Medulla oblongata (tissue), 1 donor: Measurements from ENCODE around the gene CRYBB2.
"Not testable (repeated sequence)": the region's sequence is repeated elsewhere in the genome, so short reads cannot be mapped to it uniquely, and the experiment has no call there.

ENCODE experiments used
- DNase-seq: peaks from one replicate; pipeline ENCODE4 v3.0.0-alpha.2; 2015; ENCODE audit errors: extremely low spot score

The CRYBB2 gene

DNA sequence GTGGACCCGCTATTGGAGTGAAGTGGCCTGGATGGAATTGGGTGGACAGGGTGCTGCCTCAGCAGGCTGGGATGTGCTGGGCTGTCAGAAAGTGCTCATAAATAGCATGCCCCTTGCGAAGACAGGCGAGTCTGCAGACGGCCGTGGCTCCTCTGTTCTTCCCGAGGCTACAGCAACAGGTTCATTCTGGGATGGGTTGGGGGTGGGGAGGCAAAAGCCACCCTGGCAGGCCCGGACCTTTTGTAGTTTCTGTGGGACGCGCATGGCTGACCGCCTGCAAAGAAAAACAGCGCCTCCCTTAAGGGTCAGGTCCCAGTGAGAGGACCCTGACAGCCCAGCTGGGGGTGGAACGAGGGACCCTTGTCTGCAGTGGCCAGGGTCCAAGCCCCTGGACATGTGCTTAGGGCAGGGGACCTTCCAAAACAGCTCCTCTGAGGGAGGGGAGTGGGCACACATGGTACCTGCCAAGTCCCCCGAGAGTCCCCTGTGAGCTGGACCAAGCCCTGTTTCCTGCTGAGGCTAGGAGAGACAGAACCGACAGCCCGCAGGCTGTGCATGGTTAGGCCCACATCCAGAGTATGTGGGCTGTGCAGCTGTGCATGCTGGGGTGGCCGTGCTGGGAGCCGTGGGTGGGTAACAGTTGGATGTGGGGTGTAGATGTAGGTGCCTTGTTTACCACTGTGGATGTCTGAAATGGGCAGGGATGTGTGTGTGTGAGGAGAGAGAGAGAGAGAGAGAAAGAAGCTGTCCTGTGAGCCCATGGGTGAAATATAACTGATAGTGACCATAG lies 19.5 kb upstream of the CRYBB2 start, which contains the start of gene CRYBB3:
TSS of gene CRYBB3 (plus strand) at position 128 of the 790 bp plus-strand sequence. CDS start 1,539 bp downstream, outside the sequence.
- no peak for DNase-seq

DNA sequence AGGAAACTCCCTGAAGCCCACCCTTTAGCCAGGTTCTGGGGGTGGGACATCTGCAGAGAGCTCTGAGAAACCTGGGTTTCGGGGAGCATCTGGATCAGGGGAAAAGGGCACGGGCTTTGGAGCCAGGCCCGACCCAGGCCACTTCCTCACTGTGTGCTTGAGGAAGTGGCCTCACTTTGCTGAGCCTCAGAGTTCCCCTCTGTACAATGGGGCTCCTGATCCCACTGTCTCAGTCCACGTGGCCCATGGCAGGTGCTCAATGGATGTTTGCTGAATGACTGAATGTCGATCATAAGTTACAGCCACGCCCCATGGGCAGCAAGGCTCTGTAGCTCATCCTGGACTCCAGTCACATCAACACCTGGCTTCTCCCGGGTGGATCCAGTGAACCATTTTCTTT lies 18.5 kb upstream of the CRYBB2 start:
- DNase-seq, result no peak

DNA sequence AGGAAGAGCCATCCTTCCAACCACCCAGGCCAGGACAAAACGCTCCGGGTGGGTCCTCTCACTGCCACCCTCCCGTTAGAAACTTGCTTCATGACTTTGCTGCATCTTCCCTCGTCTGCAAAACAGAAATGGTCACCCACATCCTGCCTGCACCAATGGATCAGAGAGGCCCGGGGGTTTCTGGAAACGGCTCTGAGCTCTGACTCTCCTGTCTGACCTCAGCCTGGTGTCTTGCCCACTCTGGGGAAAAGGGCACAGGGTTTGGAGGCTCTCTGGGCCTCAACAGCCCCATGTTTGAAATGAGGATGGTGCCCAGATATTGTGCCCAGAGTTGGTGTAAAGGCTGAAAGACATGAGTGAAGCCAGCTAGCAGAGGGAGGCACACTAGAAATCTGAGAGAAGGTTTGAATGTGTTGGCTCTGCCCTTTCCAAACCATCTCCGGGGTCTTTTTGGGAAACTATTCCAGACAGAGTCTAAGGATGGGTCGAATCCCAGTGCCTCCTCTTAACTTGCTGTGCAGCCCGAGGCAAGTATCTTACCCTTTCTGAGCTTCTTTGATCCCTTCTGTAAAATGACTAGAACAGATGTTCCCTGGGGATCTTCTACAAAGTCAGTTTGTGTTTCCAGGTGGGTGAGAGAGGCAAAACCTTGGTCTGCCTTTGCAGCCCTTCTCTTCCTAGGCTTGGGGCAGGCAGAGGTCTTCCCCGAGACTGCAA lies 17.7 kb upstream of the CRYBB2 start:
- no peak for DNase-seq

DNA sequence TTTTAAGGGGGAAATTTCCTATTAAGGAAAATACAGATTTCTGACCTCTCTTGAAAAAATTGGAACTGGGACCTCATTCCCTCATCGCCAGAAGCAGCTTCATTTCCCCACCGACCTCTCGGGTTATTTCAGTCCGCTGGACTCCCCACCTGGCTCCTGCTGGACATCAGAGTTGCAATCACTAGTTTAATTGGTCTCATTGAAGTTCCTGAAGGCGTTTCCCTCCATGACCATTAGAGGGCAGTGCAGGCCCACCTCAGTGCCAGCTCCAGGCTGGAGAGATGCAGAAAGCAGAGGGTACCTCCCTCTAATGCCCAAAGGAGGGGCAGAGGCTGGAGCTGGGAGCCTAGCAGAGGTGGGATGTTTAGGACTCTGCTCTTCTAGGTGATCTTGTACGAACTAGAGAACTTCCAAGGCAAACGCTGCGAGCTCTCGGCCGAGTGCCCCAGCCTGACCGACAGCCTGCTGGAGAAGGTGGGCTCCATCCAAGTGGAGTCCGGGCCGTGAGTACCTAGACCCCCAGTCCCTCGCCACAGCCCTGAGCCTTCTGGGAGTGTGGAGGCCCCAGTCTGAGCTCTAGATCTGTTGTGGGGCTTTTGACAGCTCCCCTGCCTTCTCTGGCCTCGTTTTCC lies 17.0 kb upstream of the CRYBB2 start:
- peak; percentile 73 for DNase-seq

DNA sequence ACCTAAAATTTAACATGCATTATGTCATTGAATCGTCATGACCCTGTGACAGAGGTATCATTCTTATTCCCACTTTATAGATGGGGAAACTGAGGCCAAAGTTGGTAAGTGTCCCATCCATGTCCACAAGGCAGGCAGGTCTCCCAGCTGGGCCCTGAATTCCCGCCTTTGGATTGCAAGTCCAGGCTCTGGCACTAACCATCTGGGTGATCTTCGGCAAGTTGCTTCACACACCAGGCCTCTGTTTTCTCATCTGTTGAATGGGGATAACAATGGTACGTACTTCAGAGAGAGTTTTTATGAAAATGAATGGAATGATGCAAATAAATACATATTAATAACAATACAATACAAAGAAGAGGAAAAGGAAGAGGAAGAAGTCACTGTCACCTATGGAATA lies 16.4 kb upstream of the CRYBB2 start:
- no peak for DNase-seq

DNA sequence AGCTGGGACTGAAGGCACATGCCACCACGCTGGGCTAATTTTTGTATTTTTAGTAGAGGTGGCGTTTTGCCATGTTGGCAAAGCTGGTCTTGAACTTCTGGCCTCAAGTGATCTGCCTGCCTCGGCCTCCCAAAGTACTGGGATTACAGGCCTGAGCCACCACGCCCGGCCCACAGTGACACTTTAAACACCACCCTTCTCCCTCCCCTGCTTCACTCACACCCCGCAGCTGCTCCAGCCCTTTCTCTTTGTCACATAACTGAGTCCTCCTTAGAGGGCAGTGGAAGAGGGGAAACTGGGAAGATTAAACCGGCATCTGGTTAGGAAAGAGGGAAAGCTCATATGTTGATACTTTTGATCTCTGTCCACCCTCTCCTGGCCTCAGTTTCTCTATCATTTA lies 14.9 kb upstream of the CRYBB2 start:
- not testable (repeated sequence) for DNase-seq

DNA sequence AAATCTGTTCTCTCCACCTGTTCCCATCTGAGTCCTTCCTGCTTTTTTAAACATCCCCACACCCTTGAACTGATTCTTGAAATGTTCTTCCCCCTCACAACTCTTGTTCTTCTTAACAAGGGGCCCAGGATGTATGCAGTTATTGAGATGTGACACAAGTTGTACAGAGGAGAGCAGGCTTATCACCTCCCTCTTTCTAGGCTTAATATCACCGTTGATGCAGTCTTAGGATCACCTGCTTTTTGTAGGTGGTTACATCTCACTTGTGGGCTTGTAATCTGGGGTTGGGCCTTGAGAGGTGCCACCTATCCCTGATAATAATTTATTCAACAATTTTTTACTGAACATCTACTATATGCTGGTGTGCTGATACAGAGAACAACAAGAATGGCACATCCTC lies 13.6 kb upstream of the CRYBB2 start:
- DNase-seq, result no peak

DNA sequence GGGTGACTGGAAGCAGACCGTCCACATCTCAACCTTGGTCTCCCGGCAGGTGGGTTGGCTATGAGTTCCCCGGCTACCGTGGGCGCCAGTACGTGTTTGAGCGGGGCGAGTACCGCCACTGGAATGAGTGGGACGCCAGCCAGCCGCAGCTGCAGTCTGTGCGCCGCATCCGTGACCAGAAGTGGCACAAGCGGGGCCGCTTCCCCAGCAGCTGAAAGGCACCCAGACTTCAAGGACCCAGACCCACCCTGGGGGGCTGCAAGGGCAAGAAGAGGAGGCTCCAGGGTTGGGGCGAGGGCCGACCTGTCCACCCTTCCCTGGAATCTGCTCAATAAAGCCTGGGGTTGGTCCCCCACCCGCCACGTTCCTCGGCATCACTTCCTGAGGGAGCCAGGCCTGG lies 12.4 kb upstream of the CRYBB2 start:
- DNase-seq, result no peak

DNA sequence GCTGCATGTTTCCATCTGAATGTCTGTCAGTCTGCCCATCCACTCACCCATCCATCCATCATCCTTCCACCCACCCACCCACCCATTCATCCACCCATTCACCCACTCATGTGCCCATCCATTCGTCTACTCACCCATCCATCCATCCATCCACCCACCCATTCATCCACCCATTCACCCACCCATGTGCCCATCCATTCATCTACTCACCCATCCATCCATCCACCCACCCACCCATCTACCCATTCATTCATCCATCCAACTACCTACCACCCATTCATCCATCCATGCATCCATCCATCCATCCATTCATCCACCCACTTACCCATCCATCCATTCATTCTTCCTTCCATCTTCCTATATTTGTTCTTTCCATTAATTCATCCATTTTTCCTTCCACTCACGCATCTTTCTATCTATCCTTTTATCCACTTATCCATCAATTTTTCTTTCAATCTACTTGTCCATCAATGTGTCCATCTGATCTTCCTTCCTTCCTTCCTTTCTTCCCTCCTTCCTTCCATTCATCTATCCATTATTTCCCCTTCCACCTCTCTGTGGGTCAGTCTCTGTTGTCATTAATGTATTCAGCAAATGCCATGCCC lies 11.8 kb upstream of the CRYBB2 start:
- no peak for DNase-seq

DNA sequence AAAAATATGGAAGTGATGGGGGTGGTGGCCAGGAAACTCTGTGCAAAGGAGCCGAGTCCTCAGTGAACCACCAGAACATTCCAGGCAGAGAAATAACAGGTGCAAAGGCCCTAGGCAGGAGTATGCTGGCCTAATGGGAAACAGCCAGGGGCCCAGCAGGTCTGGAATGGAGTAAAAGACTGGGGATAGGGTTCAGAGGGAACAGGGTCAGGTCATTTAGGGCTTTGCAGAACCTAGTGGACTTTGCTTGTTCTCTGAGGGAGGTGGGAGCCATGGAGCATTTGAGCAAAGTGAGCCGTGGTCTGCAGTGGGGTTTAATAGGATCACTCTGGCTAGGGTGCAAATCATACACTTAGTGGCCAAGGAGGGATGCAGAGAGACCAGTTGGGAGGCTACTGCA lies 11.1 kb upstream of the CRYBB2 start:
- no peak for DNase-seq

DNA sequence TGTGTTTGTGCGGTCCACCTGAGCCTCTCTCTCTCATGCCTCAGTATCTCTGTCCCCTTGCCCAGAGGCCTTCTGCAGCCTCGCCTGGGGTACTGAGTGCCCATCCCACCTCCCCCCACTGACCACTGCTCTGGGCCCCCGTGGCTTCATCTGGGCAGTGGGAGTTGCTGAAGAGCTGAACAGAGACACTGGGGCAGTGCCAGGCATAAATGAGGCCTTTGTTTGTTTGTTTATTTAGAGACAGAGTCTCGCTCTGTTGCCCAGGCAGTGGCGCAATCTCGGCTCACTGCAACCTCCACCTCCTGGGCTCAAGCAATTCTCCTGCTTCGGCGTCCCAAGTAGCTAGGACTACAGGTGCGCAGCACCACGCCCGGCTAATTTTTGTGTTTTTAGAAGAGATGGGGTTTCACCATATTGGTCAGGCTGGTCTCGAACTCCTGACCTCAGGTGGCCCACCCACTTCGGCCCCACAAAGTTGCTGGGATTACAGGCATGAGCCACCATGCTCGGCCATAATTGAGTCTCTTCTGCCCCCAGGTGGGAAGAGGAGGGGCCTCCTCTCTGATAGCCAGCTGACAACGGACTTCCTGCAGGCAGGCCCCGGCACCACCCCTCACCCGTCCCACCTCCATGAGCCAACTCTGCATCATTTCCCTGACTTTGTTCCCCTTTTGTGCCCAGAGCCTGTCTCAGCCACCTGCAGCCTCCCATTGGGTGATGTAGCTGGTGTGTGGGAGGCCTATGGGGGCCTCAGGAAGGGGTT lies 10.5 kb upstream of the CRYBB2 start:
- DNase-seq, result no peak

DNA sequence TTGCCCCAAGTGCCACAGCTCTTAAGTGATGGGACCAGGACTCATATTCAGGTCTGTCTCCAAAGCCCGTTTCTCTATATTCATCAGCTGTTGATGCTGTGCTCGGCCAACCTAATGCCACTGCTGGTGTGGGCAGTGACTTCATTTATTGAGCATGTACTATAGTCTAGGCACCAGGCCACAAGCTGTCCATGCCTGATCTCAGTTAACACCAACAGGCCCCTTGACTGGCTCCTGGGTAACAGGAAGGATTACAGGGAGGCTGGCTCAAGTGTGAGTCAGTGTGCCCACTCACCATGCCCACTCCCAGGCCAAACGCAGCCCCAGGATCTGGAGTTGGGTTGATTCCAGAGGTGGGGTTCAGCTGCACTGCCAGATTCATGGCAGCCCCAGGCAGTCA lies 8.6 kb upstream of the CRYBB2 start:
- DNase-seq, result no peak

DNA sequence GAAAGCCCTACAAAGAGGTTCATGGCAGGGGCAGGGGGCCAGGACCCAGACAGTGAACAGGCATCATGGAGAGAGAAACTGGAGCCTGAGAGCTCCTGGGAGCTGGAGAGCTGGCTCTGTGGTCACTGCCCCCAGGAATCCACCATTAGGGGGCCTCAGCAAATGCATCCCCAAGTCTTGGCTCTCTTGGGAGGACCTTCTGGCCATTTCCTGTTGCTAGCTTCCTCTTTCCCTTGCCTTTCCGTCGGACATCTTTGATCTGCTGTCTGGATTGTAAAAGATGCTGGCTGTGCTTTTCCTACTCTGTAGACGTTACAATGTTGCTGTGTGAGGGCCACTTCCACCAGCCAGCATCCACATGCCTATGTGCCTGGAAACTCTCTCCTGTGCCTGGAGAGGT lies 7.1 kb upstream of the CRYBB2 start:
- no peak for DNase-seq

DNA sequence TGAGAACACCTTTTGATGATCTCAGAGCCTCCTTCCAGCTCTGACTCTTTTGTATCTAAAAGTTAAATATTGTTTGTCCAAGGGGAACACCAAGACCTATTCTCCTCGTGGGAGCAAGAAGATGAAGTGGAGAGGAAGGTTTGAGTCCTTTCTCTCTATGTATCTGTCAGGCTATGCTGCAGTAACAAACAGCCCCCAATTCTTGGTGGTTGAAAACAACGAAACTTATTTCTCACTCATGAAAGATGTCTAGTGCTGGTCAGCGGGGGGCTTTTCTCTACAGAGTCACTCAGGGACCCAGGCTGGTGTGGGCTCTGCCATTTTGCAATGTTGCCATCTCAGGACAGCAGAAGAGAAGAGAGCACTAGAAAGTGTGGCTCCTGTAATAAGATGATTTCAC lies 6.2 kb upstream of the CRYBB2 start:
- DNase-seq, result no peak

DNA sequence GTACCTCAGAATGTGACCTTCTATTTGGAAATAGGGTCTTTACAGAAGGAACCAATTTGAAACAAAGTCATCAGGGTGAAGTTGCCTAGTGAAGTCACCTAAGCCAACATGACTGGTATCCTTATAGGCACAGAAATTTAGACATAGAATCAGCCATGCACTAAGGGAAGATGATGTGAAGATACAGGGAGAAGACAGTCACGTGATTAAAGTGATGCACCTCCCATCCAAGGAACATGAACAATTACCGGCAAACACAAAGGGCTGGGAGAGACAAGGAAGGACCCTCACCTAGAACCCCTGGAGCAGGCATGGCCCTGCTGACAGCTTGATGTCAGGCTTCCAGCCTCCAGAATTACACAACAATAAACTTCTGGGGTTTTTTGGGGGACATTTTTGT lies 3.2 kb upstream of the CRYBB2 start:
- DNase-seq, result no peak

DNA sequence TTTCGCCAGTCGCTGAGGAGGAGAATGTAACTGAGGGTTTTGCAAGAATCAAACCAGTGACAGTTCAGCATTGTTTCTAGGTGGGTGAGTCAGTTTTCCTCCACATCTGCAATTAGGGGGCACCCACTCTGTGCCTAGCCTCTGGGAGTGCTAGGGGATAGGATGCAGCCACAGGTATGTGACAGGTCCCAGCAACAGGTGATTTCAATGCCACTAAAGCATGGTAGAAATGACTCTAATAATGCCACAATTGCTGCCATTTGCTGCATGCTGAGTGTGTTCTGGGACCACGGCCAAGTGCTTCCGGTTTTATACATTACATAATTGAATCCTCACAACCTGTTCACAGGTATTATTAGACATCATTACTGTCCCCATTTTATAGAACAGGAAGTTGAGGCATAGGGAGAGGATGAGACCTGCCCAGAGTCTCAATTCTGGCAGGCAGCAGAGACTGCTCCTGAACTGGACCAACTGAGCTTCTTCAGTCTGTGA lies 556 bp downstream of the CRYBB2 start:
- DNase-seq, result no peak

DNA sequence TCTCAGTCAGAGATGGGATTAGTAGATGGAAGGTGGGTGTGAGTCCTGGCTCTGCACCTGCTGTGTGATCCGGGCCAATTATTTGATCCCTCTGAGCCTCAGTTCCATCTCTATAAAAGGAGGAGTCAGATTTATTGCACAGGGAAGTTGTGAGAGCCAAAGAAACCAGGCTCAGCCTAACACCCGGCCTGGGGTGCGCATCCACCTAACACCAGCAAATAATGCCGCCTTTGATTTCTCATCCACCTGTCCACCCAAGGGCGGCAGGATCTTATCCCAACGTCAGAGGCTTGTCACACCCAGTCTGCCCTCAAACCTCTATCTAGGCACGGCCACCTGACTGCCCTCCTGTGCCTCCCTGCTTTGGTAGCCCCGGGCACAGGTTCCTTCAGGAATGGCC lies 2.4 kb downstream of the CRYBB2 start:
- DNase-seq, result no peak

DNA sequence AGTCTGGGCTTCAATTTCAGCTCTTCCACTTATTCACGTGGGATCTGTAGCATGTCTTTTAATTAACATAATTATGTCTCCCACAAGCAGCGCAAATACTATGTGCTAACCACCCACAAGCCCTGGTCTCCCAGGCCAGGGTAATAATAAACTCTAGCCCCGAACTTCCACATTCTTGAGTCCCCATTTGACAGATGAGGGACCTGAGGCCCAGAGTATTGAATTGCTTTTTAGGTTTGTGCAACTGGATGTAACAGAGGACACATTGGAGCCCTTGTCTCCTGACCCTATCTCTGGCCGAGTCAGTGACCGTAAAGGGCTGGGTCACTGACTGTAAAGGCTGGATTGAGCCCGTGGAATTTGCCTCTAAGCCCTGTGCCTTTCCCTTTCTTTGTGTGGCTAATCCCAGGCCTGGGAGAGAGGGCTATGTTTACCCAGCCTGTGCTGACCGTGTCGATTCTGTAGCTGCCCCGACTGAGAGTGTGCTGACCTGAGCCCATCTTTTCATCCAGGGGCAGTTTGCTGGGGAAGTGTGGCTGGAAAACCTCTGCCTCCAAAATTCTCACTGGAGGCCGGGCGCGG lies 3.9 kb downstream of the CRYBB2 start:
- DNase-seq, result no peak

DNA sequence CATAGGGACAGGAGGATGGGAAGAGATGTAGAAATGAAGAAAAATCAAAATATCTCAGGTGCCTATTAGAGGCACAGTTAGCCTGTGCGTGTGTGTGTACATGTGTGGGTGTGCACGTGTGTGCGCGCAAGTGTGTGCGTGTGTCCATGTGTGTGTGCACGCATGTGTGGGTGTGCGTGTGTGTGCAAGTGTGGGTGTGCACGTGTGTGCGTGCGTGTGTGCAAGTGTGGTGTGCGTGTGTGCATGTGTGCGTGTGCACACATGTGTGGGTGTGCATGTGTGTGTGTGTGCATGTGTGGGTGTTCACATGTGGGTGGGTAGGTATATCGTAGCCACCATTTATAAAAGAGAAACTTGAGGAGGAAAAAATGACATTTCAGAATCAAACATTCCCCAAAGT lies 9.4 kb downstream of the CRYBB2 start:
- no peak for DNase-seq

DNA sequence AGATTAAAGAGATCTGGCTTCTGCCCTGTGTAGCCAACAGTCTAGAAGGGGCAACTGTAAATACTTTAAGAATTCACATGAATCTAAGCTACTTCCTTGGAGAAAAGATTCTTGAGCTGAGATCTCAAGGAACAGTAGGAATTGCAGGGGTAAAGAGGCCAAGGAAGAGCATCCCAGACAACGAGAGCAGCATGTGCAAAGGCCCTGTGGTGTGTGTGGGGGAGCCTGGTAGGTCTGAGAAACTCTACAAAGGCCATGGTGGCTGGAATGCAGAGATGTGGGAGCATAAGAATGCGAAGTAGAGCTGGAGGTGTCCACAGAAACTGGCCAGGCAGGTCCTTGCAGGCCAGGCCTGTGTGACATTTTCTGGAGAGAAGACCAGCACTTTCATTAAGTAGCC lies 11.3 kb downstream of the CRYBB2 start:
- DNase-seq, result not testable (repeated sequence)

DNA sequence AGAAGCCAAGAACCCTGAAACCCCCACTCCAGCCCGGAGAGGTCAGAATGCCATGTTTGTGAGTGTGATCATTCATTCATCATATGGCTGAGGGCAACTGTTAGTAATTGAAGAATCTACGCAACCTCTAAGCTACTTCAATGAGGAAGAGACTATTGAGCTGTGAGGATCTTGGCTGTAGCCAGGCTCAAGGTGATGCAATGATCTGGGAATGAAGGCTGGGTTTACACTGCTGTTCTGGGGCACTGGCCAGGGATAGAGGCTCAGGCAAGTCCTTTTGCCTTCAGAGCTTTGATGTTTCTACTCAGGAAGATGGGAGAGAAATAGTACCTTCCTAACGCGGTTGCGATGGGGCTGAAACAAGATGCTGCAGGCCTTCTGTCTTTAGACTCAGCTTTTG lies 12.9 kb downstream of the CRYBB2 start:
- no peak for DNase-seq
